ENCODE data around the gene GPR156.

The GPR156 gene

DNA sequence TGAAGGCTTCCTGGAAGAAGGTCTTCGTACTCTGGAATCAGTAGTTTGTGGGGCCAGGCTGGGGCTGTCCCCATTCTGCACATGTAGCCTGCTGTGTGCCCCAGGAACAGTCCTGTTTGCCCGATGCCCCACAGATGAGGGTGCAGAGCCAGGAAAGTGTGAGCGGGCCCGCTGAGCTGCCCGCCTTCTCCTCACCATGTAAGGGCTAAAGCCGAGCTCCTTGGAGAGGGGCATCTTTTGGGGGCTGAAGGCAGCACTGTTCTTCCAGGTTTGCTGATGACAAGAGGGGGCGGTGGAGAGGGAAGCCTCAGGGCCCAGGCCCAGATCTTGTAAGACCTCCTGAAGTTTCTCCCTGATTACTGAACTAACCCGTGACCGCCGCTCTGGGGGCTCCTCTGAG lies 117.5 kb downstream of the GPR156 start:
- TF ChIP-seq, protein P1, sequence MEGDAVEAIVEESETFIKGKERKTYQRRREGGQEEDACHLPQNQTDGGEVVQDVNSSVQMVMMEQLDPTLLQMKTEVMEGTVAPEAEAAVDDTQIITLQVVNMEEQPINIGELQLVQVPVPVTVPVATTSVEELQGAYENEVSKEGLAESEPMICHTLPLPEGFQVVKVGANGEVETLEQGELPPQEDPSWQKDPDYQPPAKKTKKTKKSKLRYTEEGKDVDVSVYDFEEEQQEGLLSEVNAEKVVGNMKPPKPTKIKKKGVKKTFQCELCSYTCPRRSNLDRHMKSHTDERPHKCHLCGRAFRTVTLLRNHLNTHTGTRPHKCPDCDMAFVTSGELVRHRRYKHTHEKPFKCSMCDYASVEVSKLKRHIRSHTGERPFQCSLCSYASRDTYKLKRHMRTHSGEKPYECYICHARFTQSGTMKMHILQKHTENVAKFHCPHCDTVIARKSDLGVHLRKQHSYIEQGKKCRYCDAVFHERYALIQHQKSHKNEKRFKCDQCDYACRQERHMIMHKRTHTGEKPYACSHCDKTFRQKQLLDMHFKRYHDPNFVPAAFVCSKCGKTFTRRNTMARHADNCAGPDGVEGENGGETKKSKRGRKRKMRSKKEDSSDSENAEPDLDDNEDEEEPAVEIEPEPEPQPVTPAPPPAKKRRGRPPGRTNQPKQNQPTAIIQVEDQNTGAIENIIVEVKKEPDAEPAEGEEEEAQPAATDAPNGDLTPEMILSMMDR (conservative IDR thresholded peaks at IDR 0.05; ENCODE audit: low read depth, low read length), result no peak
- H3K4me3 ChIP-seq (ENCODE audit: low read length), result no peak overlapping the region
- DNase-seq (ENCODE audit: low read depth), result no peak

DNA sequence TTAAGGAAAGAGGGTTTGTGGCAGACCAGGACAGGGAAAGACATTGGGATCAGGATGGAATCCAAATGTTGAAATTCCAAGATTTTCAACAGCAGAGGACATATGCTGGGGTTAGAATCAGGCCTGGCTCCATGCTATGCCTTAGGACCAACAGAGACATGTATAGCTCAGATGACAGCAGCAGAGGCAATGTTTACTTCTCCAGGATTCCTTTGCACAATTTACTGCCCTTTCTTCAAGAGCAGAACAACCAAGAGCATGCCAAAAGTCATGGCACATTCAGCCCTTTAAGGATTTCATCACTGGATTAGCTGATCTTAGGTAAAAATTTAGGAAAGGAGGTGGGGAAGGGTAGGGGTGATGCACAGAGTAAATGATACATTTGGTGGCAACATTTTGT lies 121.2 kb downstream of the GPR156 start:
- no peak for DNase-seq (ENCODE audit: low read depth)
- no peak overlapping the region for H3K4me3 ChIP-seq (ENCODE audit: low read length)
- TF ChIP-seq, protein P1 (conservative IDR thresholded peaks at IDR 0.05; ENCODE audit: low read depth, low read length), result no peak

DNA sequence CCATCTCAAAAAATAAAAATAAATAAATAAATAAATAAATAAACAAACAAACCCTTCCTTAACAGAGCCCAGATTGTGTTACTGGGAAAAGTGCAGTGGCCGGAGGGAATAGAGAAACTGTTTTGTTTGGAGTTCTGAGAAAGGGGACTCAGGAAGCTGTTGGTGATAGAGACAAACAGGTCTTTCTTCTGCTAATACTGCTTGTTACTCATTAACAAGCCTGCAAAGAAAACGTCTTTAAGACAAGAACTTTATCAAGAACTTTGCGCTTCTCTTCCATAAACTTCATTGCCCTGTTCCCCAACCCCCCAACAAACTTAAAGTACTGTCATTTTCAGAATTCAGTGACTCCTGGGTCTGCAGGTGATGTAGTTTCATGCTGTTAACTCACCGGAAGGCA lies 122.0 kb downstream of the GPR156 start:
- TF ChIP-seq, protein P1 (conservative IDR thresholded peaks at IDR 0.05; ENCODE audit: low read depth, low read length), result no peak
- no peak for DNase-seq (ENCODE audit: low read depth)
- H3K4me3 ChIP-seq (ENCODE audit: low read length), result no peak overlapping the region

DNA sequence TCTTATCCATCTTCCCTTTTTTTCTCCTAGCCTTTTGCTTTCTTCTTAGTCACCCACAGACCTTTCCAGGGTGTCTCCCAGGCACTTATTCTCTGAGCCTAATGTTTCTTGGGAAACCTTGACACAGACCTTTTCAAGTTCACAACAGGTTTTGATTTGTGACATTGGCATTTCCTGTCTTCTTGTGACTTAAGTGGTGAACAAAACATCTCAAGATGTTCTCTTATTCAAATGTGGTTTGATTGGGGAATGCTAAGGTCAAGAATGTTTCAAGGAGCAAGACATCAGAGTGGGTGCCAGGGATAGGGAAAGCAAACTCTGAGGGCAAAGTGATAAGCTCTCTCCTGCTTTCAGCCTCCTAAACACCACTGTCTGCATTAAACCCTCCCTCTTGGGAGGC lies 122.6 kb downstream of the GPR156 start:
- TF ChIP-seq, protein P1 (conservative IDR thresholded peaks at IDR 0.05; ENCODE audit: low read depth, low read length), result no peak
- no peak for DNase-seq (ENCODE audit: low read depth)
- no peak overlapping the region for H3K4me3 ChIP-seq (ENCODE audit: low read length)

DNA sequence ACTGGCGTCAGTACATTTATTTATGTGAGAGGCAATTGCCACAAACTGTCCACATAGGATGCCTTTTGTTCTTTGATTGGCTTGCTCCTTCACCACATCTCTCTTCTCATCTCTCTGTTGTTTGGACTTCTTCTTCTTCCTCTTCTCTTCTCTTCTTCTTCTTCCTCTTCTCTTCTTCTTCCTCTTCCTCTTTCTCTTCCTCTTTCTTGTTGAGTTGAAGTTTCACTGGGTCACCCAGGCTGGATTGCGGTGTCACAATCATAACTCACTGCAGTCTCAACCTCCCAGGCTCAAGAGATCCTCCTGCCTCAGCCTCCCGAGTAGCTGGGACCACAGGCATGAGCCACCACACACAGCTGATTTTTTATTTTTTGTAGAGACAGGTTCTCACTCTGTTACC lies 123.1 kb downstream of the GPR156 start:
- no peak for DNase-seq (ENCODE audit: low read depth)
- H3K4me3 ChIP-seq (ENCODE audit: low read length), result no peak overlapping the region
- TF ChIP-seq, protein P1 (conservative IDR thresholded peaks at IDR 0.05; ENCODE audit: low read depth, low read length), result no peak

DNA sequence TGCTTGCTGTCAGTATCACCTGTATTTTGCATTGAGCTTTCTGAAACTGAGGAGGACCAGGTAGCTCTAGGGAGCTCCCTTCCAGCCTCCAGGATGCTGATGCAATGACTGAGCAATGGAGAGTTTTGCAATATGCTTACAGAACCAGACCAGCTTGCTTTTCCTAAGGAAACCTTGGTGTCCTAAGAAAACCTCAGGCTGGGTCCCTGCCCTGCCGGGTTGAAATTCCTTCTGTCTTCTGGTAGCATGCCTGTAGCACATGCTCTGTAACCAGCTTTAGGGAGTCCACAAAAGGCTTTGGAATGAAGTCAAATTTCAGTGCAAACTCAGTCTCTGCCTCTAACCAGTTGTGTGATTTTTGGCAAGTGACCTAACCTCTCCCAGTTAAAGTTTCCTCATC lies 125.0 kb downstream of the GPR156 start:
- peak; percentile 71 for DNase-seq (ENCODE audit: low read depth)
- TF ChIP-seq, protein P1 (conservative IDR thresholded peaks at IDR 0.05; ENCODE audit: low read depth, low read length), result no peak

DNA sequence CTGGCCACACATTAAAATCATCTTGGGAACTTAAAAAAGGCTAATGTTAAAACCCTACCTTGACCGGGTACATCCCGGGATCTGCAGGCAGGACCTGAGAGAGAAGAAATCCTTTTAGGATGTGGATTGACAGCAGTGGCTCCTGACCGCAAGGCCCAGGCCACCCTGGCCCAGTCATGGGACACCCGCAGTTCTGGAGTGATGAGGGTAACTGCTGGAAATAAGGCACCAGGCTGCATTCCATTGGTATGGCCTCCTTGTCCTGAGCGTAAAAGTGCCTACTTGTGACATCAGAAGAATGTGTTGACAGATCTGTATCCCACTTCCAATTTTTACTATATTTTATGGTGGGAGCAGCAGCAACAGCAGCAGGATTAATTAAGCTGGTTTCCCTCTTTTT lies 127.3 kb downstream of the GPR156 start:
- TF ChIP-seq, protein P1 (conservative IDR thresholded peaks at IDR 0.05; ENCODE audit: low read depth, low read length), result no peak
- DNase-seq (ENCODE audit: low read depth), result no peak
- no peak overlapping the region for H3K4me3 ChIP-seq (ENCODE audit: low read length)

More for the DNA sequence above, 125.0 kb downstream of the GPR156 start:
- H3K4me3 ChIP-seq (ENCODE audit: low read length), result no peak overlapping the region

Measured in retinal pigment epithelial cell (primary cell).